Endothelial cell (in vitro differentiated cells): Measurements from ENCODE around the gene BNIPL. TPM values are rescaled to one million over a fixed set of nuclear protein-coding genes. Genes with fewer than 3 reads are reported as not detected.
A peak's percentile ranks its signal among the peaks of the same experiment; 100 is the strongest.

ENCODE experiments used
- DNase-seq: peaks from one replicate; pipeline ENCODE4 v3.0.0; 2021; ENCODE audit warnings: low spot score
- H3K27ac Mint-ChIP-seq: one replicate; pipeline ENCODE4 v1.8.0; 2021; ENCODE audit warnings: mixed read lengths, inconsistent platforms; ENCODE audit not compliant: unreplicated experiment
- H3K27me3 Mint-ChIP-seq: one replicate; pipeline ENCODE4 v1.8.0; 2021; ENCODE audit warnings: mild to moderate bottlenecking, moderate library complexity, mixed read lengths, inconsistent platforms; ENCODE audit not compliant: unreplicated experiment
- H3K36me3 Mint-ChIP-seq: one replicate; pipeline ENCODE4 v1.8.0; 2021; ENCODE audit warnings: mild to moderate bottlenecking, low read depth, mixed read lengths, inconsistent platforms; ENCODE audit not compliant: unreplicated experiment
- H3K4me1 Mint-ChIP-seq: one replicate; pipeline ENCODE4 v1.8.0; 2021; ENCODE audit warnings: mild to moderate bottlenecking, mixed read lengths, inconsistent platforms; ENCODE audit not compliant: unreplicated experiment
- H3K4me3 Mint-ChIP-seq: one replicate; pipeline ENCODE4 v1.8.0; 2021; ENCODE audit warnings: mild to moderate bottlenecking, mixed read lengths, inconsistent platforms; ENCODE audit not compliant: unreplicated experiment
- H3K9me3 Mint-ChIP-seq: one replicate; pipeline ENCODE4 v1.8.0; 2021; ENCODE audit warnings: mixed read lengths, inconsistent platforms; ENCODE audit not compliant: unreplicated experiment
- CTCF ChIP-seq: fragments of 200-600 bp; sonication (generic); IDR thresholded peaks from one replicate; pipeline ENCODE4 v1.5.0; 2021; ENCODE audit warnings: antibody characterized with exemption; ENCODE audit not compliant: unreplicated experiment
- total RNA-seq: library from RNA; stranded (reverse); fragmentation: NEBNext Ultra II Directional; extraction: Animal tissue kit (Norgen Biotek cat#: 25700); gene quantifications from one replicate; pipeline ENCODE4 v1.2.1, GENCODE V29; 2021; ENCODE audit not compliant: unreplicated experiment

Gene BNIPL
- total RNA-seq, 1 donor from 2014 or later, result 1.5 TPM

DNA sequence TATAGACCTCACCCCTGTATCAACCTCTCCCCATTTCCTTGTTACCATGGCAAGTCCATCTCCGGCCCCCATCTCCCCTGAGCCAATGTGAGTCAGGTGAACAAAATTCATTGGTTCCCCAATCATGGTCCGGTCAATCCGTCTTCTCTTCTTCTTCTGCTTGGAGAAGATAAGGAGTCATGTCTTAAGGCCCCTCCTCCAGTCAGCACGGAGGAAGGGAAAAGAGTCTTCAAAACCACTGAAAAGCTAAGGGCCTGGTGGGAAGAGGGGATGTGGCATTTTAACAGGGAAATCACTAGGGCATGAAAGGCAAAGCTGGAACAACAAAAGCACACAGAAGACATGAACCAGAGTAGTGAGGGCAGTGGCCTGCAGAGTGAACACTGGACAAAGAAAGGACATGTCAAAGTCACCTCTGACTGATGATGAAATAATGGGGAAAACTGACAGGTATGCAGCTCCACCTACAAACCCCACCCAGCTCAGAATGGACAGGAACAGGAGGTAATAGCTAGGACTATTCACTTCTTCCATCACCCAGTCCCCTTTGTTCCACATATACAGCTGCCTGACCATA lies 18.7 kb downstream of the BNIPL start:
- H3K36me3 Mint-ChIP-seq, result peaks cover 43% of the 10 kb centered on the region
- no peaks in the 10 kb centered on the region for H3K9me3 Mint-ChIP-seq
- DNase-seq, result no peak
- H3K4me1 Mint-ChIP-seq, result peaks cover 39% of the 10 kb centered on the region
- H3K27me3 Mint-ChIP-seq, result peaks cover 8% of the 10 kb centered on the region
- TF ChIP-seq CTCF, result no peak
- peak overlapping the region; percentile 70 for H3K27ac Mint-ChIP-seq
- peak overlapping the region; percentile 28 for H3K4me3 Mint-ChIP-seq

DNA sequence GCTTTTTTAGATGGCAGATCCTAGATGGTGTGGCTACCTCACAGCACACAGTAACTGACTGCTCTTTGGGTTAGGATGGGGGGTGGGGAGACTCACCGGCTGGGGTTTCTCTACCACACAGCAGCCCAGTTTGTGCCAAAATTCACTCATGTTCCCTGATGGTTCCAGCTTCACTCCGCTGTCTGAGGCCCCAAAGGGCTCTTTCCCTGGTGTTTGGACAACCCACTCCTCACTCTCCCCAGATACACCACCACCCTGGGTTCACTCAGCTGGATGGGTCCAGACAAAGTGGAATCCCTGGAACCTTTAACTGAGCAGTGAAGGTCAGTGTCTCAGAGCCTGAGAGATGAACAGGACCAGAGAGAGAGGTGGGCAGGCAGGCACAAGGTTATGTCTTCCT lies 19.2 kb downstream of the BNIPL start:
- no peak for TF ChIP-seq CTCF
- Mint-ChIP-seq H3K27ac (peak overlapping the region; percentile 78), H3K36me3 (peaks cover 45% of the 10 kb centered on the region), H3K4me1 (peaks cover 42% of the 10 kb centered on the region), H3K27me3 (peaks cover 8% of the 10 kb centered on the region), H3K4me3 (peak overlapping the region; percentile 72), H3K9me3 (no peaks in the 10 kb centered on the region)
- no peak for DNase-seq

DNA sequence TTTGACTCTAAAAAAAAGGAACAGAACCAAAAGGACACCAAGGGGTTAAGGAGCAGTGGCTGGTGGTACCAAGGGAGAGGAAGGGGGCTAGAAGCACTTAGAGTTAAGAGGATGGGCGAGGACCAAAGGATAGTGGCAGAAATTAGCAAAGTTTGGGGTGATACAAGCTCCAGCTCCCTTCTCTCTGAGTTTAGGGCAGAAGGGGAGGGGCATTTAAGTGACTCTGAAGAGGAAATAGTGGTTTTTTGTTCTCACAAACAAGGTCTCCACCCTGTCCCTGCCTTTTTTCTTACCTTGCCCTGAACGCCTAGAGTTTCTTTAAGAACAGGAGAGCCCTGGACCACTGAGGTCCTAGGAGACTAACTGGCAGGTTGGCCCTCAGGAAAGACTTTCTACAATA lies 19.8 kb downstream of the BNIPL start:
- Mint-ChIP-seq H3K9me3 (no peaks in the 10 kb centered on the region), H3K27ac (peak overlapping the region; percentile 88), H3K27me3 (peaks cover 10% of the 10 kb centered on the region), H3K4me1 (peaks cover 48% of the 10 kb centered on the region), H3K36me3 (peaks cover 47% of the 10 kb centered on the region), H3K4me3 (peak overlapping the region; percentile 98)
- DNase-seq, result no peak
- no peak for TF ChIP-seq CTCF

DNA sequence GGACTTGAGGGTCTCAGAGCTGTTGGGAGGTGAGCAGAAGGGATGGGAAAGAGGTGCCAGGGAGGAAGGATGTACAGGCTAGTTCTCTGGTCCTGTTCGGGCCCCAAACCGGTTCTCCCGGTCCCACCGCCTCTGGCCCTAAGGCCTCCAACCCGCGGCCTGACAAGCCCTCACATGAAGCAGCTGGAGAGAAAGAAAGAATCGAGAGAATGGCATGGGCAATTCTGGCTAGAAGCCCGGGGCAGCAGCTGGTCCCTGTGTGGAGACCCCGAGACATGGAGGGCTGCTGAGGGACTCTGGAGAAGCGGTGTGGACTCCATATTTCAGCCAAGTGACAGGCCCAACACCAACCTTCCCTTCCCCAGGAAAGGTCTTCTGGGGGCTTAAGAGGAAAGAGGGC lies 22.3 kb downstream of the BNIPL start:
- Mint-ChIP-seq H3K4me3 (peak overlapping the region; percentile 98), H3K27ac (peak overlapping the region; percentile 97), H3K36me3 (peaks cover 40% of the 10 kb centered on the region), H3K9me3 (no peaks in the 10 kb centered on the region), H3K27me3 (peaks cover 10% of the 10 kb centered on the region), H3K4me1 (peaks cover 62% of the 10 kb centered on the region)
- DNase-seq, result no peak
- TF ChIP-seq CTCF, result no peak

DNA sequence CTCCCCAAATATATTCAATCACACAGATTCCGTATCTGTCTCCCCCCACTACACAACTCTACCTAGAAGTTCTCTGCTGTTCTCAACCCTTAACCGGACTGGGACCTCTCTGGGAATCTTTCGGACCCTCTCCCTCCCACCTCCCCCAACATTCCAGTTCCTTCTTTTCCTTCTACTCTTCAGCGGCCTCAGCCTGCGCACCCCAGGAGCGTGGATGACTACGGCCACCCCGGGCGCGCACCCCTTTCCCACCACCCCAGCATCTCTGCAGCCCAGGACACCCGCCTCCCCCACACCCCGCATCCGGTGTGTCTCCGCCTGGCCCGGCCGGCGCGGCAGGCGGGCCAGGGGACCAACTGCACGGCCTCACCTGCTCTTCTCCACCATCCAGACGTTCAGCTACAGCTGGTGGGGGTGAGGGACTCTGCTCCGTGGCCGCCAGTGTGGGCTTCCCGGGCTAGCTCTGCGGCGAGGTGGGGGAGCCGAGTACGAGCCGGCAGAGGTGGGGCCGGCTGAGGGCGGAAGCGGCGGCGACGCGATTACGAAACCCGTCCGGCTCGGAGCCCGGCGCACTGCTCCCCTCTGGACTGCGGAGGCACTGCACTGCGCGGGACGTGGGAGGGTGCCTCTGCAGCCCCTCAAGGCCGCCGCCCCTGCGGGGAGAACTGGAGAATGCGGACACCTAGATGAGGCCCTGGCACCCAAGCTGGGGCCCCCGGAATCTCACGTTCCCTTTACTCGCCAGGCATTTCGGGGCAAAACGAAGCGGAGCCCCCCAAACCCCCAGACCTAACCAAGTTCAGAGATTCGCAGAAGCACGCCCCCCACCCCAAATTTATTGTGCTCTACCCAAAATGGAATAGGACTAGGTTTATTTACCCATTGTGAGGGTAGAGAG lies 23.0 kb downstream of the BNIPL start, which contains the start of gene CDC42SE1:
TSS of gene CDC42SE1 (minus strand) at position 514 of the 898 bp plus-strand sequence. CDS start 3,892 bp downstream, outside the sequence.
- peak within 1 kb of the TSS; percentile 97 for H3K27ac Mint-ChIP-seq
- peak; percentile 88 for DNase-seq
- peaks cover 62% of the 10 kb centered on the region for H3K4me1 Mint-ChIP-seq
- H3K9me3 Mint-ChIP-seq, result no peaks in the 10 kb centered on the region
- peak; percentile 66 for TF ChIP-seq CTCF
- peak within 1 kb of the TSS; percentile 98 for H3K4me3 Mint-ChIP-seq
- H3K36me3 Mint-ChIP-seq, result peaks cover 36% of the 10 kb centered on the region
- peaks cover 10% of the 10 kb centered on the region for H3K27me3 Mint-ChIP-seq
